HG03378 (cell line): ENCODE data around the gene FCHO1.
A peak's percentile ranks its signal among the peaks of the same experiment; 100 is the strongest.

Experiments used
- ATAC-seq: cut with Tn5 transposase; IDR thresholded peaks from one replicate; pipeline ENCODE4 v1.9.1; 2021; ENCODE audit warnings: mild to moderate bottlenecking, moderate library complexity; ENCODE audit not compliant: unreplicated experiment

Gene FCHO1

DNA sequence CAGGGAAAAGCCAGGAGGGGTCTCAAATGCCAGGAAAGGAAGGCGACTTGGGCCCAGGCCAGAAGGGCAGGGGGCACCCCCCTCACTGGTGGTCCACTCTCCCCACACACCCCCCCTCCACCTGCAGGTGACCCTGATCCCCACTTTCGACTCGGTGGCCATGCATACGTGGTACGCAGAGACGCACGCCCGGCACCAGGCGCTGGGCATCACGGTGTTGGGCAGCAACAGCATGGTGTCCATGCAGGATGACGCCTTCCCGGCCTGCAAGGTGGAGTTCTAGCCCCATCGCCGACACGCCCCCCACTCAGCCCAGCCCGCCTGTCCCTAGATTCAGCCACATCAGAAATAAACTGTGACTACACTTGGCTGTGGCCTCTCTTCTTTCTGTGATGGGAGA lies 17.1 kb upstream of the FCHO1 start:
- no peak for ATAC-seq

DNA sequence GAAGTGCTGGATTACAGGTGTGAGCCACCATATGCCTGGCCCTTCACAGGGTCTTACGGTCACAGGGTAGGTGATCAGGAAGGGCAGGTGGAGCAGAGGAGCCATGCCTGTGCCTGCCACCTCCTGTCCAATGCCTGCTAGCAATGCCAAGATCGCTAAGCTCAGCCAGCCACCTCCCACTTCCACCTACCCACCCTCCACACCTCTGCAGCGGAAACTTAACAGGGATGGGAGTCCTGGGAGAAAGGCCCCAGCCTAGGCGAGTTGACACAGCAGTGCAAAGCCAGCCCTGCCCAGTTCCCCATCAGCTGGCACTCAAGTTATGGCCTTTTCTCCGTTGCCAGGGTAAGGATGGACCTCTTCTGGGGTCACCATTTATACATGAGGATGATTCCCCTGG lies 15.9 kb upstream of the FCHO1 start:
- no peak for ATAC-seq

GRCh38 chr19:17737690-17738153 lies 13.6 kb upstream of the FCHO1 start:
- ATAC-seq = no peak

DNA sequence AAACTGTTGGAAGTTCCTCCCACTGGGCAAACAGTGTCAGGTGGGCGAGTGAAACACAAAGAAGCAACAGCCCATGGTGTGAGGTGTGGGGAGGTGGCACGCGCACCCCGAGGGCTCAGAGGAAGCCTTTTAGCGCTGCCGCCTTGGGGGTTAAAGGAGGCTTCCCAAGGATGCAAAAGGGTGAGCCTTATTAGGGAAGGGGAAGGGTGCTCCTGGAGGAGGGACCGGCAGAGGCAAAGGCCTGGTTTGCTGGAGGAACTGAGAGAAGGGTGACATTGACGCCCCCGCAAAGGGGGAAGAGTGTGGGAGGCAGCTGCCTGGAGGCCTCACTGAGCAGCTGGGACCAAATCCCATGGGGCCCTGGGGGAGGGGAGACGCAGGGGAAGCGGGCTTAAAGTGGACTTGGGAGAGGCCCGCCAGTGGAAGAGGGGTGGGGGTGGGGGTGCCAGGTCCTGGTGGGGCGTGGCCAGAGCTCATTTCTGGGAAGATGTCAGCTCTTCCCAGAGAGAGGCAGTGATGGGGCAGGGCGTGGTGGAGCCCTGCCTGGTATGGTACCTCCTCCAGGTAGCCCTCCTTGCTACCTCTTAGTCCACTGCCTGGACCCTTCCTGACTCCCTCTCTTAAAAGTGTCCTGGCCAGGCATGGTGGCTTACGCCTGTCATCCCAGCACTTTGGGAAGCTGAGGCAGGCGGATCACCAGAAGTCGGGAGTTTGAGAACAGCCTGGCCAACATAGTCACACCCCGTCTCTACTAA lies 12.0 kb upstream of the FCHO1 start:
- no peak for ATAC-seq

- ATAC-seq = no peak
Measured at GRCh38 chr19:17741456-17741855, 9.8 kb upstream of the FCHO1 start.

- ATAC-seq = no peak
Measured at GRCh38 chr19:17743874-17744580, 7.2 kb upstream of the FCHO1 start.

GRCh38 chr19:17747205-17748098 lies 3.8 kb upstream of the FCHO1 start:
- peak; percentile 43 for ATAC-seq

GRCh38 chr19:17748884-17749638 lies 2.2 kb upstream of the FCHO1 start:
- no peak for ATAC-seq

- ATAC-seq = no peak
Measured at GRCh38 chr19:17749912-17750317, 1.4 kb upstream of the FCHO1 start.

- ATAC-seq = no peak
Measured at GRCh38 chr19:17751912-17752273, 616 bp downstream of the FCHO1 start.

GRCh38 chr19:17752865-17753639 lies 1.8 kb downstream of the FCHO1 start:
- ATAC-seq = no peak

GRCh38 chr19:17753976-17754375 lies 2.7 kb downstream of the FCHO1 start:
- ATAC-seq = no peak

DNA sequence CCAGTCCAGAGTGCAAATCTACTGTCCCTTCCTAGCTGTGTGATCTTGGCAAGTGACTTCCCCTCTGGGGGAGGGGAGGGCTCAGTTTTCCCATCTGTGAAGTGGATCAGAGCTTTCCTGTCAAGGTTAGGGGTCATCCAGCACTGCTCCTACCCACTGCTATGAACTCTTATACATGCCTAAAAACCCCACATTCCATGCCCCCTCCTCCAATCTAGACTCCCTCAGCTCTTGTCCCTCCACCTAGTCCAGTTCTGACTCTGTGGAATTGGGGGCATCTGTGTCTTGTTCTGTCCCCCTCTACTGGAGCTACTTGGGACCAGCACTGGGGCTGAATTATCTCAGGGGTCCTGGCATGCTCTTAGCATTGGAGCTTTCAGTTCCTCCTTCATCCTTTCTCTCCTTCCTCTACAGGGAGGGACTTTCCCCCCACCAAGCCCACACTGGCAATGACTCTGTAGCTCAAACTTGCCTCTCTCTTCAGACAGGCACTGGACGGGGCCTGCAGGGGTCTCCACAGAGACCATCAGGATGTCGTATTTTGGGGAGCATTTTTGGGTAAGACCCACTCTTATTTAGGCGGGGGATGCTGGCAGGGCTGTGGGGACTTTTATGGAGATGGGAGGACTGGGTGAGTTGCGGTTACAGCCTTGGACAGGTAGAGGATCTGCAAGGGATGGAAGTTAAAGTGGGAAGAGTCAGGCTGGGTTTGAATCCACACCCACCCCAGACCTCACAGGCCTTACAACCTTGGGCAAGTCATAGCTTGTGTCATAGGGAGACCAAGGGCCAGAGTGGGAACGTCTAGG lies 3.6 kb downstream of the FCHO1 start:
- ATAC-seq = no peak

DNA sequence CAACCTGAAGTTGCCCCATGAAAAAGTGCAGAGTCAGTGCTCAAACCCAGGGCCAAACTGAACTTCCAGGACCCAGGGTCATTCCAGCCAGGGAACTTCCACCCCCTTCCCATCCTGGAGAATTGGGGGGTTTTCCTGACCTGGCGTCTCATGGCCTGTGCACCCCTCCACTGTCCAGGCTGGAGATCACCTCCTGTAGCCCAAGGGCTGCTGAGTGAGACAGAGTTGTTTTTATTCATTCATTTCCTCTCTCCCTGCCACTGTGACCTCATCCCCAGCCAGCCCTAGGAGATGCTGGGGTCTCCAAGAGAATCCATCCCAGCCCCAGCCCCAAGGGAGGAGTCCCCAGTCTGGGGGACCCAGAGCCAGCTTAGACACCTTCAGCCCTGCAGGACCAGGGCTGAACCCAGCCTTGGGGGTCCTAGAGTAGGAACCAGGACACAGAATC lies 4.2 kb downstream of the FCHO1 start:
- ATAC-seq = no peak

DNA sequence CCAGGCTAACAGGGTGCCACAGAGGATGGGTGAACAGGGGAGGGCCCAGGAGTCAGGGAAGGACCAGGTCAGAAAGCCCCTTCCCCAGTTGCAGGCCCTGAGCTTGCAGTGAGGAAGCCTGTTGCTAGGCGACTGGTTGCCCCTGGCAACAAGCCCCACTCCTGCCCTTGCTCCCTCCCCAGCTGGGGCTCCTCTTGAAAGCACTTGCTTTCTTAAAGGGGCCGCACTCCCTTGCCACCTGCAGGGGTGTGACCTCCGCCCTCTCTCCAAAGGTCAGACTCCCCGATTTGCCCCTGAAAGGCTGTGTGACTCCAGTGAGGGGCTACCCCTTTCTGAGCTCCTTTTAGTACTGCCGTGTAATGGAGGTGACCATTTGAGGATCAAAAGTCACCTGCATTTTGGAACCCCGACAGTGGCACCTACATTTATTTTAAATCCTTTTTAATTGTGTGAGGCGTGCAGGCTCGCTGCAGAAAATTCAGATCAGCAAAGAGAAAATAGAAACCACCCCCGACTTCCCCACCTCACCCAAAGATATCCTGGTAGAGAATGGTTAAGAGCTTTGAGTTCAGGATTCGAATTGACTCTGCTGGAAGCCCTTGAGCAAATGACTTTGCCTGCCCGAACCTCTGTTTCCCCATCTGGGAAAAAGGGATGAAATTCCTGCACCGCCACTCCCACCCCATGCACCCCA lies 4.8 kb downstream of the FCHO1 start:
- no peak for ATAC-seq

GRCh38 chr19:17757125-17757524 lies 5.8 kb downstream of the FCHO1 start:
- no peak for ATAC-seq

DNA sequence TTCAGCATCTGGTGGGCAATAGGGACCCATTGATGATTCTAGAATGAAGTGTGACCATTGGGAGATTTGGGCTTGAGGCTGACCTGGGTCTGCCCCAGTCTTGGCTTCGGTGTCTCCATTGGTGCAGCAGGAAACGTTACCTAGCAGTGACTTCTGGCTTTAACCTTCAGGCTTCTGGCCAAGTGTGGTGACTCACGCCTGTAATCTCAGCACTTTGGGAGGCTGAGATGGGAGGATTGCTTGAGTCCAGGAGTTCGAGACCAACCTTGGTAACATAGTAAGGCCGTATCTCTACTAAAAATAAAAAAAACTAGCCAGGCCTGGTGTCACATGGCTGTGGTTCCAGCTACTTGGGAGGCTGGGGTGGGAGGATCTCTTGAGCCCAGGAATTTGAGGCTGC lies 7.2 kb downstream of the FCHO1 start:
- no peak for ATAC-seq

- ATAC-seq = no peak
Measured at GRCh38 chr19:17761148-17761547, 9.9 kb downstream of the FCHO1 start.
